ENCODE results near the gene FOXO3B.
"Not testable (repeated sequence)": the region's sequence is repeated elsewhere in the genome, so short reads cannot be mapped to it uniquely, and the experiment has no call there.

DNA sequence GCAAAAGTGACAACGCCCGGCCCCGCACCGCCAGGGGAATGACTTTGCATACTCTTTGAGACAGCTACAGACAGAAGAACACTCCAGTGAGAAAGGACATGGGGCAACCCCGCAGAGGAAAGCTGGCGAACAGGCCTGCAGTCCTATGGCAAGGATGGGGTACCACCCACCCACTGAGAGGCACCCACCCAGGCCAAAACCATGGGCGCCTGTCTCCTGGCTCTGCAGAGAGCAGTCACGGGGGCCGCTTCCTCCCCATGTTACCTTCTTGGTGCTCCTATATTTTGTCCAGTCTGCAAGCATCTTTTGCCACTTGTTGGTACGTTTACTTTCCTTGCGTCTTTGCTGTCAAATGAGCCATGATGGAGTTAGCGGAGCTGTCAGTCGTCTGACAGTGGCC is 43.8 kb downstream of the FOXO3B start:
- TF ChIP-seq EZH2 (IDR thresholded peaks at IDR 0.05; ENCODE audit: insufficient read depth, poor library complexity, severe bottlenecking); EZH2phosphoT487 (IDR thresholded peaks at IDR 0.05; ENCODE audit: insufficient read depth, low read depth): not testable (repeated sequence)

All from GM23248 (cell line).